Renal pelvis (tissue), 4 donors: ENCODE data around the gene EFCC1. TPM values are rescaled to one million over a fixed set of nuclear protein-coding genes. Genes with fewer than 3 reads are reported as not detected.
"Not testable (repeated sequence)": the region's sequence is repeated elsewhere in the genome, so short reads cannot be mapped to it uniquely, and the experiment has no call there.

Experiments used
- DNase-seq: peaks from one replicate; pipeline ENCODE4 v3.0.0-alpha.2; 2013
- polyA plus RNA-seq, 3 donors: library from polyadenylated mRNA; unstranded; fragments of 120-200 nt; gene quantifications; one replicate each; pipeline ENCODE4 v1.2.1, GENCODE V29; 2013; ENCODE audit not compliant: insufficient read length in 3 of 3

The EFCC1 gene
- polyA plus RNA-seq, 3 donors, result 2.3 to 3.0 (median 2.8) TPM

DNA sequence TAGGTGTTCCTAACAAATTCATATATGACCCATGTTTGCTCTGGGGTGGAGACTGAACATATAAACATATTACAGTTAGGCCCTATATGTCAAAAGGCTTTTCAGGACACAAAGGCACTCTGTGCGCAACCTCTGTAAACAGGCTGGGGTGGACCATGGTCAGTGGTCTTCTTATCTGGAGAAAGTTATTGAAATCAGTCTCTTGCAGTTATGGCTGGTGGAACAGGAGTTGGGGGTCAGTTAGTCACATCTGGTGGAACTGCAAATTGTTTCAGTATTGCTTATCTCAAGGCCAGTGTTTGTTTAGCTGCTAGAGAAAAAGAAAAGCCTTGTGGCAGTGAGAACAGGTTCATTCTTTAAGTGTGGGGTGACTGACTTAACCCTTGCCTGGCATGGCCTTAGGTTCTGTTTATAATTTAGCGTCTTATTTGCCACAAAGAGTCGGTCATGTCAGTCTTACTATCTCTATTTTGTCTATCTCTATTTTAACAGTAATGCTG lies 53.6 kb downstream of the EFCC1 start:
- no peak for DNase-seq

DNA sequence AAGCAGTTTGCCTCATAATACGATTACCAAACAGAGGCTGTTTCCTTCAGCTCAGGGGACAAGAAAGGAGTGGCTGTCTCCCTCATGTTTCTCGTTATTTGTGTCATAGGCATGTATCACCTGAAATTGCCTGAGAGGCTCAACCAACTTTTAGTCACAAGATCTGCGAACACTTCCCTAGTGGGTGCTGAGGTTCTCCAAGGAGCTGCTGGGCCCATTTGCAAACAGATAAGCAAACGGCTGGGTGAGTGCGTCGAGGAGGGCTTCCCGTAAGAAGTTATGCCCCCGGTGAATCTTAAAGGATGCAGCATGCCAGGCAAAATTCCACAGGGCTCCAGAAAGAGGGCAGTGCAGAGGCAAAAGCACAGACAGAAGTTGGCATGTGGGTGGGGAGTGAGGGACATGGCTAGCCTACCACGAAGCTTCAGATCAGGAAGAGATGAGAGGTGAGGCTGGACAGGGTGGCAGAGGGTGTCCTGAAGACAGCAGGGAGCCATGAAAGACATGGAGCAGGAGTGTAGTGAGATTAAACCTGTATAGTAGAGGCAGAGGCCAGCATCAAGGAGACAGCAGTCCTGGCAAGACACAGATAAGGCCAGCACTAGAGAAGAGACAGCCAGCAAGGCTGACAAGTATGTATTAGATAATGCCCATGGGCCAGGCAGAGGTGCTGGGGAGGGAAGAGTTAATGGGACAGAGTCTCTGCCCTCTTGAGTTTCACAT lies 55.5 kb downstream of the EFCC1 start:
- no peak for DNase-seq

DNA sequence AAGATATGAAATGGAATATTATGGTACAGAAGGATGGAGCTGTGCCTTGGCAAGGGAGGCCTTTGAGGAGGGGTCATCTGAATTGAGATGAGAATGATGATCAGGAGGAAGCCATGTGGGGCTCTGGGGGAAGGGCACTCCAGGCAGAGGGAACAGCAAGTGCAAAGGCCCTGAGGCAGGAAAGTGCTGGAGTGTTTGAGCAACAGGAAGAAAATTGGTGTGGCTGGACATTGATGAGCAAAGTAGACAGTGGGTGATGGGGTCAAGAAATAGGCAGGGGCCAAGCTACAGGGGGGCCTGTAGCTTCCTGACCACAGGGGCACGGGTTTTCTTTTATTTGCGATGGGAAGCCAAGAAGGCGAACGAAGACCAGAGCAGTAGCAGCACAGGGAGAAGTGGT lies 56.1 kb downstream of the EFCC1 start:
- DNase-seq, result no peak

DNA sequence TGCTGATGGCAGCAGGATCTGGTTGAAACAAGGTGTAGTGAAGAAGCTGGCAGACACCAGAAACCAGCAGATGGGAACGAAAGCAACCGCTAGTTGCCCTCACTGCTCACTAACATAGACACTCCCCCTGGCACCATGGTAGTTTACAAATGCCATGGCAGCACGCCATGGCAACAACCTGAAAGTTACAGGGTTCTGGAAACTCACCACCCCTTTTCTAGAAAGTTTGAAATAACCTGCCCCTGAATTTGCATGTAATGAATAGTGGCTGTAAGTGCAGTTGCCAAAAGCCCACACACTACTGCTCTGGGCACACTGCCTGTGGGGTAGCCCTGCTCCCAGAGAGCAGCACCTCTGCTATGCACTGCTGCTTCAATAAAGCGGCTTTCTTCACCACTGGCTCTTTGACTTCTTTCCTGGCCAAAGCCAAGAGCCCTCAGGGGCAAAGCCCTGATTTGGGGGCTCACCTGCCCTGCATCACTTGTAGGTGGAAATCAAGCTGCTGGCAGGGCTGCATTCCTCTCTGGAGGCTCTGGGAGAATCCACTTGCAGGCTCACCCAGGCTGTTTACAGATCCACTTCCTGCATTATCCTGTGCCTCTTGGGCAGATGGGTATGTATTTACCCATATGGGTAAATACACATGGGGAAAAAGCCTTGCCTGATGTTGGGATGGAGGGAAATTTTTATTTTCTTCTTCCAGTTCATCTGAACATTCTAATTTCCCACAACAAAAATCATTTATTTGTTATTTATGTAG lies 57.5 kb downstream of the EFCC1 start:
- DNase-seq, result no peak

DNA sequence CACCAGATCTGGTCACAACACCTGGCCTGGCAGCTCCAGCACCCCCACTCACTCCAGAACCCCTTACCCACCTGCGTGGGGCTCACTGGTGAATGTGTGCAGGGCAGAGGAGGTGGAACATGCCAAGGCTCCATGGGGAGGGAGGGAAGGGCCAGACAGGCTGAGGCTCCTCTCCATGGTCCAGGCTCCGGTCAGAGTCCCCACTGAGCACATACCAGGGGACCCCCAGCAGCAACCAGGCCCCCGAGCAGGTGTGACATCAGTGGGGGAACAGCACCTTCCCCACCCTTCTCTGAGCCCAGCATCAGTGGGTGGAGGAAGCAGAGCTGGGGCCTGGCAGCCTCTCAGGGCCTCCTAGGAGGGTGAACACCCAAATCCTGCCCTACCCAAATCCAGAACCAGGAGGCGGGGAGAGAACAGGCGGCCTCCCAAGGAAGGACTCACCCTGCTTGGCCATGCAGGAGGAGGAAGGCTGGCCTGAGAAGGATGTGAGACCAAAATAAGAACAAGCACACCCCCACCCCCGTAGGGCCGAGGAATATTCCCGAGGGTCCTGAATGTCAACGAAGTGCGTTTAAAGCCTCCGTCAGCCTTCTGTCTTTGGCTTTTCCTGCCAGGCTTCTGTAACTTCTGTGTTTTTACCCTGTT lies 58.3 kb downstream of the EFCC1 start:
- no peak for DNase-seq

DNA sequence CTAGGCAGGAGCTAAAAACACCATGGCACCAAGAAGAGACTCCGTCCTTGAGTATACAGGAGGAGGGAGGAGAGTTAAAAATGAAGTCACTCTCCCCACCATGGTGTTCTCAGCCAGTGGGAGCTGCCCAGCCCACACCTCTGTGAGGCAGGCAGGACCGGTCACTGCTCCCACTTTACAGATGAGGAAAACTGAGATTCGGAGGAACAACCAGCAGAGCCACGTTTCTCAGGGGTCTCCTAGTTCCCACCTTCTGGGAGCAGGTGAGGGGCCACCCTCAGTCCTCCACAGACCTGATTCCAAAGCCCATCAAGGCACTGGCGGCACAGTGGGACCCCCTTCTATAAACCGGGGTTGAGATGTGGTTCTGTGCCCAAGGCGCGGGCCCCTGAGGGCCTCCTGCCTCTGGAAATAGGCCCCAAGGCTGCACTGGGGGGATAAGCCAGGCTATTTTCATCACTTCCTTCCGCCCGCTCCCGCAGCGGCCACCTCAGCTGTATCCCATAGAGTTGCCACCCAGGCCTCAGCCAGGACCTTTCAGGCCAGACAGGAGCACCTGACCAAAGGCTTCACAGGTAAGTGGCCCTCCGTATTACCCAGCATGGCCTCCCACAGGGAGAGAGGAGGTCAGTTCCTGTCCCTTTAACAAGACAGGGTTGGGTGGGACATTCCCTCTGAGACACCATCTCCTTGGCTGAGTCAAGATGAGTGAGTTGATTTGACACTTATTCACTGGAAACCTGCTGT lies 59.3 kb downstream of the EFCC1 start, which contains the start of gene GP9:
Gene GP9, plus strand, starts transcription at position 504 of the 747 bp plus-strand sequence. CDS start 961 bp downstream, outside the sequence.
- DNase-seq, result no peak

DNA sequence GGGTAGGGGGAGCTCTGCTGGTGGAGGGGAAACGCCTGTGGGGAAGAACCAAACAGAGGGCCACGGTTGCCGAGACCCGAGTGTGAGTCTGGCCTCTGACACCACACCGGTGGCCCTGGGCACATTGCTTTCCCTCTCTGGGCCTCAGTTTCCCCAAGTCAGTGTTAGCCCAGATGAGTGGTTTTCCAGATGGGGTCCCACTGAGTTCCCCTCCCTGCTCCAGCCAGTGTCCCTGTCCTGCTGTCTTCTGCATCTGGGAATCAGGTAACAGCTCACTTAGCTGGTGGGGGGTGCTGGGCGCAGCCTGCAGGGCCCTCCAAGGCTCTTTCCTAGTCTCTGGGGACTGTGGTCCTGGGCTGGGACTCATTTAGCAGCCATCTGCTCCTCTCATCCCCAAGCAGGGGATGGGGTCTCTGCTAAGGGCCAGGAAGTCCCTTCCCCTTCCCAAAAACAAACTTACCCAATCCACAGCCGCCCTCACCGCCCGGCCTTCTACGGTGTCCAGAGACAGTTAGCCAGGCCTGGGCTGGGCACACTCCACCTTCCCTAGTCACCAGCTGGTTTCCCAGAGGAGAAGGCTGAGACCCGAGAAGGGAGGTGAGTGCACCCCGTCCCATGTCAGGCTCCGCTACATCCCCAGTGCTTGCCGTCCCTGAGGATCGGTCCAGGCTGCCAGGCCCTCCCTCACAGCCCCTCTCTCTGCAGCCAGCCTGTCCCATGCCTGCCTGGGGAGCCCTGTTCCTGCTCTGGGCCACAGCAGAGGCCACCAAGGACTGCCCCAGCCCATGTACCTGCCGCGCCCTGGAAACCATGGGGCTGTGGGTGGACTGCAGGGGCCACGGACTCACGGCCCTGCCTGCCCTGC lies 60.2 kb downstream of the EFCC1 start:
- no peak for DNase-seq

DNA sequence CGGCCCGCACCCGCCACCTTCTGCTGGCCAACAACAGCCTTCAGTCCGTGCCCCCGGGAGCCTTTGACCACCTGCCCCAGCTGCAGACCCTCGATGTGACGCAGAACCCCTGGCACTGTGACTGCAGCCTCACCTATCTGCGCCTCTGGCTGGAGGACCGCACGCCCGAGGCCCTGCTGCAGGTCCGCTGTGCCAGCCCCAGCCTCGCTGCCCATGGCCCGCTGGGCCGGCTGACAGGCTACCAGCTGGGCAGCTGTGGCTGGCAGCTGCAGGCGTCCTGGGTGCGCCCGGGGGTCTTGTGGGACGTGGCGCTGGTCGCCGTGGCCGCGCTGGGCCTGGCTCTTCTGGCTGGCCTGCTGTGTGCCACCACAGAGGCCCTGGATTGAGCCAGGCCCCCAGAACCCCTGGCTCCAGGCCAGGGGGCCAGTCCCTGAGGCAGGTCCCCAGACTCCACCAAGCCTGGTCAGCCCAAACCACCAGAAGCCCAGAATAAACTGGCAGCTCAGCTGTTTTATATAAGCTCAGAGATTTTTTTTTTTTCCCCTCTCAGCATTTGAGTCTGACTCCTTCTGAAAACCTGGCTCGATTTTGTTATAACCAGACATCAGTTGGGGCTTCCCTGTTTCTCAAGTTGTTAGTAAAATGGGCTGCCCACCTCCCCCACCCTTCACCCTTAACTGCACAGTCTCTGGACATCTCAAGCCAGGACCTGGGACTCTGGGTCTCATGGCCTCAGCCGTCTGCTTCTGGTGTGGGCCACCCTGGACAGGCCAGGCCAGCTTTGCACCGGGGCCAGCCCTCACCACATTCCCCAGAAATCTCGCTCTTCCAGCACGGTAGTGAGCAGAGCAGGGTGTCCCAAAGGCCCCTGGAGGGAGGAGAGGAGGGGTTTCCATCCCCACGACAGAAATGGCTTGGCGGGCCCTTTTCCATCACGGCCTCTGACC lies 61.1 kb downstream of the EFCC1 start:
- DNase-seq, result no peak

DNA sequence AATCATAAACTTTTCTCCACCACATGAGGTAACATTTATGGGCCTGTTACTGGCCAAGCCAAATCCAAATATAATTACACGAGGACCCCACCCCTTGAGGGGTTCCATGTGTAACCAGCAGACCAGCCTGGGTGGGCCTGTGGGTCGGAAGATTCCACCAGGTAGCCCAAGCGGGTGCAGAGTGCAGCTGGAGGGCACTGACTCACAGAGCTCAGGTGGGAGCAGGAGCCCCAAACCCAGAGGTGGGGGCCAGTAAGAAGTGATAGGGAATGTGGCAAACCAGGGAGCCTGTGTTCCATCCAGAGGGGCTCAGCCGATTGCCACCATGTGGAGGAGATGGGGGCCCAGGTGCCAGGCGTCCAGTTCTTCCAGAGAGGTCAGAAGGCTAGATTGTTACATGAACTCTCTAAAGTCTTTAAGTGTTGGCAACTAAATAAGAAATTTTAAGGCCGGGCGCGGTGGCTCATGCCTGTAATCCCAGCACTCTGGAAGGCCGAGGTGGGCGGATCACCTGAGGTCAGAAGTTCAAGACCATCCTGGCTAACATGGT lies 62.1 kb downstream of the EFCC1 start:
- no peak for DNase-seq

DNA sequence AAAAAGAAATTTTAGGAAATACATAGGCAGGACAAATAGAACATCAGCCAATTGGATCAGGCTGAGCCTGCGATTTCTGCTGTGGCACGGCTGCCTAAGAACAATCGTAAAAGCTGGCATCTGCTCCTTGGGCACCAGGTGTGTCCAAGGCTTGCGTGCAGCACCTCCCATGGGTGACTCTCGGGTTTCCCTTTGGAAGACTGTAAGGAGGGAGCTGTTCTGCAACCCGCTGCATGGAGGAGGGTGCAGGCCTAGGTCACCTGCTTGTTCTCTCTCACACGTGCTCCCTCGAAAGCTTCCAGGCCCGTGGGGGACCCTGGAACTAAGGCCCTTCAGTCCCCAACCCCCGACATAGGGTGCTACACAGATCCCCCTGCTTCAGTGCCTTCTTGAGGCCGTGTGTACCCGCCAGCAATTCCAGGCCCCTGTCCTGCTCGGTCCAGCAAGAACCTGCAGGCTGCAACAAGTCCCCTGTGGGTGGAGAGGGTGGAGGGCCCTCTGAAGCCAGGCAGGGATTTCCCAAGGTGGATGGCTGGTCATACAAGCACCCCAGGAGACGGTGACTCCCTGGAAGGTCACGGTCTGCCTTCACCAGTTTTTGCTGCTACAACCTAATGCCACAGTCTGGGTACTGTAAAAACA lies 62.9 kb downstream of the EFCC1 start:
- DNase-seq, result no peak

DNA sequence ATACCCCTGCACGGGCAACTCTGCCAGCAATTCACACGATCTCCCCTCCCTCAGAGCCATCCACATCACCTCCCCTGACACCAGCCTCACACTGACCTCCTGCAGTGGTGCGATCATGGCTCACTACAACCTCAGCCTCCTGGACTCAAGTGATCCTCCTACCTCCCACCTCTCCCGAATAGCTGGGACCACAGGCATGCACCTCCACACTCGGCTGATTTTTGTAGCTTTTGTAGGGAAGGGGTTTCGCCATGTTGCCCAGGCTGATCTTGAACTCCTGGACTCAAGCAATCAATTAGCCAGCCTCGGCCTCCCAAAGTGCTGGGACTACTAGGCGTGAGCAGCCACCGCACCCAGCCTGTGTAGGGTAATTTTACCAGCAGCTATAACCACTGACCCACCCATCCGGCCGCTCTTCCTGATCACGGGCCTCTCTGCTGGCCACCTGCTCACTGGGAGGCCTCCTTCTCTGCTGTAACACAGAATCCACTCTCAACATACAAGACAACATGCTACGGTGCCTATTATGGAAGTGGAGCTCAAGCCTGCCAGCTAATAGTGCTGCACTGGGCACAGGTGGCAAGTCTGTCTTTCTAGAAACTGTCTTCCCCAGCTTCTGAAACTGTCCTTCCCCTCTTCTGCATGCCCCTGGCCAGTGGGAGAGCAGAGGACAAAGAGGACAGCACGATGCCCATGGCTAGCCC lies 64.1 kb downstream of the EFCC1 start:
- DNase-seq, result no peak

DNA sequence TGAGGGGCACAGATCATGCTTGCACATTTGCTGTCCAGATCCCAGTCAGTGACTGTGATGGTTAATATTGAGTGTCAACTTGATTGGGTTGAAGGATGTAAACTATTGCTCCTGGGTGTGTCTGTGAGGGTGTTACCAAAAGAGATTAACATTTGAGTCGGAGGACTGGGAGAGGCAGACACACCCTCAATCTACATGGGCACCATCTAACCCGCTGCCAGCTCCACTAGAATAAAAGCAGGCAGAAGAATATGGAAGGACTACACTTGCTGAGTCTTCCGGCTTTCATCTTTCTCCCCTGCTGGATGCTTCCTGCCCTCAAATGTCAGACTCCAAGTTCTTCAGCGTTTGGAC lies 64.6 kb downstream of the EFCC1 start:
- DNase-seq, result no peak

DNA sequence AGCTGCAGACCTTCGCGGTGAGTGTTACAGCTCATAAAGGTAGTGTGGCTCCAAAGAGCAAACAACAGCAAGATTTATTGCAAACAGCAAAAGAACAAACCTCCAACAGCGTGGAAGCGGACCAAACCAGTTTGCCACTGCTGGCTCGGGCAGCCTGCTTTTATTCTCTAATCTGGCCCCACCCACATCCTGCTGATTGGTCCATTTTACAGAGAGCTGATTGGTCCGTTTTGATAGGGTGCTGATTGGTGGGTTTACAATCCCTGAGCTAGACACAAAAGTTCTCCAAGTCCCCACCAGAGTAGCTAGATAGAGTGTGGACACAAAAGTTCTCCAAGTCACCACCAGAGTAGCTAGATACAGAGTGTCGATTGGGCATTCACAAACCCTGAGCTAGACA lies 66.6 kb downstream of the EFCC1 start:
- not testable (repeated sequence) for DNase-seq

DNA sequence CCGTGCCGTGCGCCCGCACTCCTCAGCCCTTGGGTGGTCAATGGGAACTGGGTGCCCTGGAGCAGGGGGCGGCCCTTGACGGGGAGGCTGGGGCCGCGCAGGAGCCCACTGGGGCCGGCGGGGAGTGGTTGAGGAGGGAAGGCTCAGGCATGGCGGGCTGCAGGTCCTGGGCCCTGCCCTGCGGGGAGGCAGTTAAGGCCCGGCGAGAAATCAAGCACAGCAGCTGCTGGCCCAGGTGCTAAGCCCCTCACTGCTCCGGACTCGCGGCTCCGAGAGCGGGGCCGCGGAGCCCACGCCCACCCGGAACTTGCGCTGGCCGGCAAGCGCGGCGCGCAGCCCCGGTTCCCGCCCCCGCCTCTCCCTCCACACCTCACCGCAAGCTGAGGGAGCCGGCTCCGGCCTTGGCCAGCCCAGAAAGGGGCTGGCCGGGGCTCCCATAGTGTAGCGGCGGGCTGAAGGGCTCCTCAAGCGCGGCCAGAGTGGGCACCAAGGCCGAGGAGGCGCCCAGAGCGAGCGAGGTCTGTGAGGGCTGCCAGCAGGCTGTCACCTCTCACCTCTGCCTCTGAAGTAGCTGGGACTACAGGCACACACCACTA lies 67.3 kb downstream of the EFCC1 start:
- DNase-seq, result no peak

DNA sequence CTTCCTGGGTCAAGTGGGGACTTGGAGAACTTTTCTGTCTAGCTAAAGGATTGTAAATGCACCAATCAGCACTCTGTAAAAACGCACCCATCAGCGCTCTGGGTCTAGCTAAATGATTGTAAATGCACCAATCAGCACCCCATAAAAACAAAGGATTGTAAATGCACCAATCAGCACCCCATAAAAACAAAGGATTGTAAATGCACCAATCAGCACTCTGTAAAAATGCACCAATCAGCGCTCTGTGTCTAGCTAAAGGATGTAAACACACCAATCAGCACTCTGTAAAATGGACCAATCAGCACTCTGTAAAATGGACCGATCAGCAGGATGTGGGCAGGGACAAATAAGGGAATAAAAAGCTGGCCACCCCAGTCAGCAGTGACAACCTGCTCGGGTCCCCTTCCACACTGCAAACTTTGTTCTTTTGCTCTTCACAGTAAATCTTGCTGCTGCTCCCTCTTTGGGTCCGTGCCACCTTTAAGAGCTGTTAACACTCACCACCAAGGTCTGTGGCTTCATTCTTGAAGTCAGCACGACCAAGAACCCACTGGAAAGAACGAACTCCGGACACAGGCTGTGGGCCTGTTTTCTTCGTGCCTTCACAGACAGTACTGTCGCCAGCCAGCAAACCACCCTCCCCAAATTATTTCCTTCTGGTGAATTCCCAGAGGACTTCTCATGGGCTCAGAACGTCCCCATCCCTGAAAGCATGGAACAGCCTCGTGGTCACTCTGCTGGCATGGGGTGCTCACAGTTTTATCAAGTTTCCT lies 68.4 kb downstream of the EFCC1 start:
- not testable (repeated sequence) for DNase-seq

DNA sequence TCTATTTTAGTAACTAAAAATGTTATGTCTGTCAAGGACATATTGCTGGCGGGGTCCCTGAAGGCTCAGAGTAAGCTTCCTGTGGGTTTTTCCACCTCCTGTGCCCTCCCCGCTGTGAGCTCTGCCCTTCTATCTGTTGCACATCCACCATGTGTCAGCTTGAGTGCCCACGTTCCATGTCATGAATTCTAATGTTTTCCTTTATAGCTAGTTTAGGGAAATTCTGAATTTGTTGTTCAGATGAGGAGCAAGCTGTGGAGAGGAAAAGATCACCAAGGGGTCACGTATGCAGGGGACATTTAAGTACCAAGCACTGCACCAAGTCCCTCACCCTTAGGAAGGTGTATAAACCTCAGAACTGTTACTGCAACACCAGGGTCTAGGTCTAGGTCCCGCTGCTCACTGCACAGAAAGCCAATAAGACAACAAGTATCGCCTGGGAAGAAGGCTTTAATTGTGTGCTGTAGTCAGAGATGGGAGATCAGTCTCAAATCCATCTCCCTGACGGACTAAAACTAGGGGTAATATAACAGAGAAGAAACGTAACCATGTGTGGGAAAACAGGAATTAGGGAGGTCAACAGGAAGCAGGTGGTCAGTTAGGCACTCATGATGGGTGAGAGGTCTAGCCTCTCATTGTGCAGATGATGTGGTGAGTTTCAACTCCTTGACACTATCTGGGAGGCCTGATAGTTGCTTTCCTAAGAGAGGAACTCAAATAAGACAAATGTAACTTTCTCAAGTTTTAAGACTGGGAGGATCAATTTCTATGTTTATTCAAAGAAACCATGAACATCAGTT lies 69.2 kb downstream of the EFCC1 start:
- no peak for DNase-seq
